CD14-positive monocyte (primary cell): ENCODE results near the gene CACNB4. TPM values are rescaled to one million over a fixed set of nuclear protein-coding genes. Genes with fewer than 3 reads are reported as not detected.

ENCODE experiments used
- DNase-seq, 3 donors: peaks; one replicate each; pipeline ENCODE4 v3.0.0-alpha.2; 2011 to 2022
- H2AFZ ChIP-seq: 2 replicates; pipeline ENCODE4 v1.6.0; 2012; ENCODE audit warnings: mild to moderate bottlenecking, low read depth, low read length, inconsistent platforms; ENCODE audit not compliant: insufficient read depth, poor library complexity, severe bottlenecking
- H3K27ac ChIP-seq, 2 donors: 1 replicate in 1 of 2; 2 replicates in 1 of 2; pipeline ENCODE4 v1.5.1; 2012 to 2013; ENCODE audit warnings: low read length in 2 of 2, control low read depth in 1 of 2, inconsistent platforms in 1 of 2, low read depth in 1 of 2, mild to moderate bottlenecking in 1 of 2
- H3K27me3 ChIP-seq, 2 donors: one replicate each; pipeline versions ENCODE4 v1.6.0 to v1.6.1; 2011 to 2013; ENCODE audit warnings: low read length in 2 of 2; ENCODE audit not compliant: control insufficient read depth in 2 of 2, insufficient read depth in 2 of 2
- H3K36me3 ChIP-seq, 2 donors: replicated peaks in 1 of 2; 1 replicate in 1 of 2; 2 replicates in 1 of 2; pipeline versions ENCODE4 v1.5.1 to v1.6.1; 2012 to 2013; ENCODE audit warnings: low read length in 2 of 2, control low read depth in 1 of 2, inconsistent platforms in 1 of 2, mild to moderate bottlenecking in 1 of 2; ENCODE audit not compliant: insufficient read depth in 2 of 2, control insufficient read depth in 1 of 2
- H3K4me1 ChIP-seq, 2 donors: 1 replicate in 1 of 2; 2 replicates in 1 of 2; pipeline versions ENCODE4 v1.5.1 to v1.6.1; 2012 to 2013; ENCODE audit warnings: low read length in 2 of 2, control low read depth in 1 of 2, inconsistent platforms in 1 of 2, mild to moderate bottlenecking in 1 of 2, moderate library complexity in 1 of 2; ENCODE audit not compliant: insufficient read depth in 2 of 2, control insufficient read depth in 1 of 2
- H3K4me2 ChIP-seq: replicated peaks from 2 replicates; pipeline ENCODE3; 2012; ENCODE audit warnings: low read length, moderate library complexity, mild to moderate bottlenecking; ENCODE audit not compliant: poor library complexity, severe bottlenecking; ENCODE audit errors: extremely low read depth
- H3K4me3 ChIP-seq, 3 experiments: fragments of 200-600 bp in 1 of 3; sonication (generic) in 1 of 3; replicated peaks in 1 of 3; 1 replicate in 2 of 3; 2 replicates in 1 of 3; pipeline ENCODE4 v1.5.1; 2011 to 2013; ENCODE audit warnings: low read length in 3 of 3, mild to moderate bottlenecking in 3 of 3, control low read depth in 2 of 3, low read depth in 2 of 3, inconsistent platforms in 1 of 3, moderate library complexity in 1 of 3
- H3K79me2 ChIP-seq: 2 replicates; pipeline ENCODE4 v1.6.0; 2012; ENCODE audit warnings: mild to moderate bottlenecking, control low read depth, inconsistent platforms, low read length, moderate library complexity; ENCODE audit not compliant: insufficient read depth
- H3K9ac ChIP-seq: 2 replicates; pipeline ENCODE4 v1.6.0; 2017; ENCODE audit warnings: low read length, mild to moderate bottlenecking; ENCODE audit not compliant: insufficient read depth, poor library complexity, severe bottlenecking
- H3K9me3 ChIP-seq, 2 donors: replicated peaks in 1 of 2; 1 replicate in 1 of 2; 2 replicates in 1 of 2; pipeline versions ENCODE4 v1.5.1 to v1.6.1; 2012 to 2013; ENCODE audit warnings: low read length in 2 of 2, control low read depth in 1 of 2; ENCODE audit not compliant: control insufficient read depth in 1 of 2, insufficient read depth in 1 of 2
- H4K20me1 ChIP-seq: 2 replicates; pipeline ENCODE4 v1.6.0; 2012; ENCODE audit warnings: mild to moderate bottlenecking, low read length, control low read depth, moderate library complexity; ENCODE audit not compliant: insufficient read depth
- H3K27ac Mint-ChIP-seq, 7 donors: one replicate each; pipeline ENCODE4 v1.8.0; 2020; ENCODE audit warnings: mild to moderate bottlenecking in 7 of 7, mixed read lengths in 7 of 7, moderate library complexity in 6 of 7, inconsistent platforms in 2 of 7
- H3K27me3 Mint-ChIP-seq, 3 donors: one replicate each; pipeline ENCODE4 v1.8.0; 2021 to 2022; ENCODE audit warnings: low read depth in 3 of 3, mild to moderate bottlenecking in 3 of 3, mixed read lengths in 3 of 3, moderate library complexity in 3 of 3, inconsistent platforms in 1 of 3
- H3K36me3 Mint-ChIP-seq, 2 donors: one replicate each; pipeline ENCODE4 v1.8.0; 2020; ENCODE audit warnings: mixed read lengths in 2 of 2, inconsistent platforms in 1 of 2, mild to moderate bottlenecking in 1 of 2
- H3K4me1 Mint-ChIP-seq: one replicate; pipeline ENCODE4 v1.8.0; 2020; ENCODE audit warnings: mild to moderate bottlenecking, mixed read lengths
- H3K4me3 Mint-ChIP-seq, 2 donors: one replicate each; pipeline ENCODE4 v1.8.0; 2020; ENCODE audit warnings: mild to moderate bottlenecking in 2 of 2, mixed read lengths in 2 of 2, moderate library complexity in 1 of 2
- H3K9me3 Mint-ChIP-seq, 7 donors: one replicate each; pipeline ENCODE4 v1.8.0; 2020 to 2022; ENCODE audit warnings: mixed read lengths in 7 of 7, mild to moderate bottlenecking in 6 of 7, moderate library complexity in 6 of 7, inconsistent platforms in 2 of 7
- WGBS: methylation state at CpG from one replicate; pipeline ENCODE4 v1.1.5; 2013; ENCODE audit warnings: missing lambda C conversion rate; ENCODE audit not compliant: insufficient coverage; 5-methylcytosine and 5-hydroxymethylcytosine counted together
- intact Hi-C, 2 donors: fragments of 100-400 bp; cut with micrococcal nuclease; formaldehyde crosslinking; loops; one replicate each; pipeline versions ENCODE4 v1.15.0 to v1.15.1; 2023
- polyA plus RNA-seq, 3 donors: library from polyadenylated mRNA; depleted of rRNA in 1 of 3; unstranded in 2 of 3; stranded (reverse) in 1 of 3; fragments of 300-500 nt in 2 of 3; fragments of >200 nt in 1 of 3; fragmentation: Illumina TruSeq in 2 of 3; gene quantifications; 1 replicate in 2 of 3; 2 replicates in 1 of 3; pipeline ENCODE4 v1.2.3, GENCODE V29; 2012 to 2021
- TF ChIP-seq, protein P1 (sequence below): fragments of 200-600 bp; IDR thresholded peaks from one replicate; pipeline ENCODE4 v1.8.0; 2022; ENCODE audit warnings: antibody characterized with exemption, mild to moderate bottlenecking

Gene CACNB4
- polyA plus RNA-seq, 3 donors = 0.44 to 1.9 (median 1.1) TPM

DNA sequence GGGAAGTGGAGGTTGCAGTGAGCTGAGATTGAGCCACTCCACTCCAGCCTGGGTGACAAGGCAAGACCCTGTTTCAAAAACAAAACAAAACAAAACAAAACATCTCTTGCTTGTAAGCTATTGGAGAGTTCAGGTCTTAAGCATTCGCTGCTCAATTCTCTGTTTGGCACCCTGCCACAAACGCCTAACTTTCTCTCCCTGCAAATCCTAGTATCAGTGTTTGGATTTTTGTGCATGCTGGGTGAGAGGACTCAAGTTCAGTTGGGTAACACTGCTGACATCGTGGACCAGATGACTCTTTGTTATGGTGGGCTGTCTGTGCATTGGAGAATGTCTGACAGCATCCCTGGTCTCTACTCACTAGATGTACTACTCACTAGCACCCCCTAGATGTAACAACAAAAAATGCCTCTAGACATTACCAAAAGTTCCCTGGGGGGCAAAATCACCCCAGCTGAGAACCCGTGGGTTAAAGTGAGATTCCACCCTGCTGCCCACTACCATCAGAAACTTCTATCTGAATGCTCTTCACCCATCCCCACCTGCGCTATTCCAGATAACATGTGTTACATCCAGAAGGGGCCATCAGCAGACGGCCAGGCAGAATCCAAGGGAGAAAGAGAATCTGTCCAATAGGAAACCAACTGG is 50.9 kb downstream of the CACNB4 start:
- Mint-ChIP-seq H3K27ac (peak overlapping the region in 4 of 7 donors; percentile 20 to 78 (median 58)), H3K27me3 (peaks cover 0 to 3% (median 0%) of the 10 kb centered on the region in 3 donors), H3K36me3 (no peaks in the 10 kb centered on the region), H3K4me3 (no peak overlapping the region), H3K4me1 (peaks cover 56% of the 10 kb centered on the region), H3K9me3 (peaks cover 0 to 2% (median 0%) of the 10 kb centered on the region in 7 donors)
- intact Hi-C loops = loop anchor here in 1 of 2 donors (5.0 kb wide), 1 partner anchor 49 kb away; the partner anchor contains the start of gene CACNB4
- H4K20me1 ChIP-seq = no peaks in the 10 kb centered on the region
- H3K4me3 ChIP-seq = no peak overlapping the region
- 100% methylated on average over 1 of the region's 6 CpGs for WGBS
- H3K27me3 ChIP-seq = no peaks in the 10 kb centered on the region
- no peak overlapping the region for H2AFZ ChIP-seq
- H3K9ac ChIP-seq = no peak overlapping the region
- H3K27ac ChIP-seq = no peak overlapping the region
- H3K4me1 ChIP-seq = peaks cover 51 to 52% of the 10 kb centered on the region in 2 donors
- TF ChIP-seq, protein P1, sequence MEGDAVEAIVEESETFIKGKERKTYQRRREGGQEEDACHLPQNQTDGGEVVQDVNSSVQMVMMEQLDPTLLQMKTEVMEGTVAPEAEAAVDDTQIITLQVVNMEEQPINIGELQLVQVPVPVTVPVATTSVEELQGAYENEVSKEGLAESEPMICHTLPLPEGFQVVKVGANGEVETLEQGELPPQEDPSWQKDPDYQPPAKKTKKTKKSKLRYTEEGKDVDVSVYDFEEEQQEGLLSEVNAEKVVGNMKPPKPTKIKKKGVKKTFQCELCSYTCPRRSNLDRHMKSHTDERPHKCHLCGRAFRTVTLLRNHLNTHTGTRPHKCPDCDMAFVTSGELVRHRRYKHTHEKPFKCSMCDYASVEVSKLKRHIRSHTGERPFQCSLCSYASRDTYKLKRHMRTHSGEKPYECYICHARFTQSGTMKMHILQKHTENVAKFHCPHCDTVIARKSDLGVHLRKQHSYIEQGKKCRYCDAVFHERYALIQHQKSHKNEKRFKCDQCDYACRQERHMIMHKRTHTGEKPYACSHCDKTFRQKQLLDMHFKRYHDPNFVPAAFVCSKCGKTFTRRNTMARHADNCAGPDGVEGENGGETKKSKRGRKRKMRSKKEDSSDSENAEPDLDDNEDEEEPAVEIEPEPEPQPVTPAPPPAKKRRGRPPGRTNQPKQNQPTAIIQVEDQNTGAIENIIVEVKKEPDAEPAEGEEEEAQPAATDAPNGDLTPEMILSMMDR = peak; percentile 48
- no peaks in the 10 kb centered on the region for H3K9me3 ChIP-seq
- H3K4me2 ChIP-seq = no peak overlapping the region
- no peaks in the 10 kb centered on the region for H3K36me3 ChIP-seq
- no peaks in the 10 kb centered on the region for H3K79me2 ChIP-seq
- DNase-seq = peak in 2 of 3 donors; percentile 22 to 26

DNA sequence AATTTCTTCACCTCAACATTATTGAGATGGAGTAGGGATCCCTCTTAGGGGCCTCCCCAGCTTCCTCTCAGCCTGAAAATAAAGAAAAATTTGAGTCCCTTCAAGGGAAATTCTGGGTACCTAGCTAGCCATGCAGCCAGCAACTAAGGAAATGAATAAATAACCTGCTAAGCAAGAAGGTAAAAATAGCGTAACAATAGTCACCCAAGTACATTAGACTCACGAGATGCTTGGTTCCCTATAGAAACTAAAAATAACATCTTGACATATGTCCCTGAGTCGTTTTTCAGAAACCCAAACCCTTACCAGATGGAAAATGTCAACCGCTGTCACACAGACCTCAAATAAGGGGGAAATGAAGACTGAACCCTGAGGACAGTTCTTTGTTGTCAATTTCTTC is 51.9 kb downstream of the CACNB4 start:
- DNase-seq = peak in 2 of 3 donors; percentile 33 to 58
- Histone ChIP-seq H3K4me1 (peaks cover 51% of the 10 kb centered on the region in 2 donors), H3K27ac (no peak overlapping the region), H2AFZ (no peak overlapping the region), H3K27me3 (no peaks in the 10 kb centered on the region), H4K20me1 (no peaks in the 10 kb centered on the region), H3K4me2 (no peak overlapping the region), H3K9ac (no peak overlapping the region), H3K36me3 (no peaks in the 10 kb centered on the region), H3K79me2 (no peaks in the 10 kb centered on the region), H3K4me3 (no peak overlapping the region), H3K9me3 (no peaks in the 10 kb centered on the region)
- TF ChIP-seq, protein P1 = no peak
- intact Hi-C loops = loop anchor here in 1 of 2 donors (5.0 kb wide), 1 partner anchor 50 kb away; the partner anchor contains the start of gene CACNB4
- Mint-ChIP-seq H3K27ac (peak overlapping the region in 6 of 7 donors; percentile 26 to 85 (median 72)), H3K27me3 (peaks cover 0 to 5% (median 0%) of the 10 kb centered on the region in 3 donors), H3K36me3 (no peaks in the 10 kb centered on the region), H3K4me1 (peaks cover 60% of the 10 kb centered on the region), H3K4me3 (peak overlapping the region in 1 of 2 donors; percentile 21), H3K9me3 (peaks cover 0 to 2% (median 0%) of the 10 kb centered on the region in 7 donors)
- 20% methylated on average over 1 of the region's 4 CpGs for WGBS
